GM12874 (cell line): ENCODE measurements around the gene TMEM232.

Experiments
- CTCF ChIP-seq: IDR thresholded peaks from 2 replicates; pipeline ENCODE4 v1.5.1; 2011; ENCODE audit warnings: low read depth, mild to moderate bottlenecking, control low read depth, low read length, moderate library complexity; ENCODE audit not compliant: insufficient read depth

Gene TMEM232

GRCh38 chr5:110663525-110663924 is 62.9 kb downstream of the TMEM232 start:
- TF ChIP-seq CTCF, result no peak

- no peak for TF ChIP-seq CTCF
Observed at GRCh38 chr5:110658006-110658405, 68.5 kb downstream of the TMEM232 start.

GRCh38 chr5:110653231-110653970 is 73.1 kb downstream of the TMEM232 start:
- TF ChIP-seq CTCF, result no peak

GRCh38 chr5:110651507-110651906 is 75.0 kb downstream of the TMEM232 start:
- no peak for TF ChIP-seq CTCF

- TF ChIP-seq CTCF, result no peak
Observed at GRCh38 chr5:110644357-110644756, 82.1 kb downstream of the TMEM232 start.

- TF ChIP-seq CTCF, result no peak
Observed at GRCh38 chr5:110638970-110639902, 87.2 kb downstream of the TMEM232 start.

- no peak for TF ChIP-seq CTCF
Observed at GRCh38 chr5:110634475-110634874, 92.0 kb downstream of the TMEM232 start.
